ENCODE results near the gene DOCK3. TPM values are rescaled to one million over a fixed set of nuclear protein-coding genes. Genes with fewer than 3 reads are reported as not detected.

DOCK3 gene
- total RNA-seq, 2 donors from 2014 or later, result 7.7 to 8.5 TPM

GRCh38 chr3:50817756-50818529, 143.2 kb downstream of the DOCK3 start:
- H3K36me3 Mint-ChIP-seq (ENCODE audit: low read depth), result no peaks in the 10 kb centered on the region
- Histone ChIP-seq H3K36me3 (ENCODE audit: control insufficient read depth, insufficient read depth, low read length) (no peaks in the 10 kb centered on the region), H3K27ac (ENCODE audit: low read depth, low read length) (peak overlapping the region; percentile 27), H3K9me3 (ENCODE audit: control insufficient read depth, low read length) (peaks cover 9% of the 10 kb centered on the region), H3K4me3 (ENCODE audit: low read length) (no peak overlapping the region), H3K27me3 (ENCODE audit: control insufficient read depth, insufficient read depth, low read length, poor library complexity, severe bottlenecking) (no peaks in the 10 kb centered on the region), H3K4me1 (ENCODE audit: control insufficient read depth, insufficient read depth, low read length) (no peaks in the 10 kb centered on the region), H3K9ac (ENCODE audit: extremely low read depth, low read length, poor library complexity, severe bottlenecking) (no peak overlapping the region)
- no peak overlapping the region for H3K4me3 Mint-ChIP-seq
- peaks cover 26% of the 10 kb centered on the region for H3K4me1 Mint-ChIP-seq
- H3K27ac Mint-ChIP-seq, result peak overlapping the region; percentile 74
- H3K27me3 Mint-ChIP-seq (ENCODE audit: insufficient read depth), result no peaks in the 10 kb centered on the region
- peak; percentile 61 for DNase-seq
- 0 to 49% methylated on average over 1 to 3 of the region's 3 CpGs for WGBS, 2 experiments (ENCODE audit: insufficient coverage in 1 of 2, insufficient read length in 1 of 2)
- no peak for TF ChIP-seq CTCF (conservative IDR thresholded peaks at IDR 0.05)
- H3K9me3 Mint-ChIP-seq, result peaks cover 9% of the 10 kb centered on the region

DNA sequence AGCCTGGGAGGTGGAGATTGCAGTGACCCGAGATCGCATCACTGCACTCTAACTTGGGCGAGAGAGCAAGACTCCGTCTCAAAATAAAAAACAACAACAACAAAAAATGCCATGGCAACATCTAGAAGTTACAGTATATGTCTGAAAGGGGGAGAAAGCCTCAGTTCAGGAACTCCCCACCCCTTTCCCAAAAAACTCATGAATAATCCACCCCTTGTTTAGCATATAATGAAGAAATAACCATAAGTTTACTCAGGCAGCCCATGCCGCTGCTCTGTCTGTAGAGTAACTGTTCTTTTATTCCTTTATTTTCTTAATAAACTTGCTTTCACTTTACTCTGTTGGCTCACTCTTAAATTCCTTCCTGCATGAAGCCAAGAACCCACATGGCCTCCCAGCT, 145.2 kb downstream of the DOCK3 start:
- Histone ChIP-seq H3K9ac (ENCODE audit: extremely low read depth, low read length, poor library complexity, severe bottlenecking) (no peak overlapping the region), H3K27me3 (ENCODE audit: control insufficient read depth, insufficient read depth, low read length, poor library complexity, severe bottlenecking) (no peaks in the 10 kb centered on the region), H3K9me3 (ENCODE audit: control insufficient read depth, low read length) (peaks cover 19% of the 10 kb centered on the region), H3K36me3 (ENCODE audit: control insufficient read depth, insufficient read depth, low read length) (no peaks in the 10 kb centered on the region), H3K27ac (ENCODE audit: low read depth, low read length) (no peak overlapping the region), H3K4me3 (ENCODE audit: low read length) (no peak overlapping the region), H3K4me1 (ENCODE audit: control insufficient read depth, insufficient read depth, low read length) (no peaks in the 10 kb centered on the region)
- no peak for TF ChIP-seq CTCF (conservative IDR thresholded peaks at IDR 0.05)
- peaks cover 4% of the 10 kb centered on the region for H3K36me3 Mint-ChIP-seq (ENCODE audit: low read depth)
- peaks cover 17% of the 10 kb centered on the region for H3K9me3 Mint-ChIP-seq
- H3K27me3 Mint-ChIP-seq (ENCODE audit: insufficient read depth), result no peaks in the 10 kb centered on the region
- DNase-seq, result no peak
- no peak overlapping the region for H3K4me3 Mint-ChIP-seq
- peaks cover 26% of the 10 kb centered on the region for H3K4me1 Mint-ChIP-seq
- 99 to 100% methylated on average over 1 to 5 of the region's 5 CpGs for WGBS, 2 experiments (ENCODE audit: insufficient coverage in 1 of 2, insufficient read length in 1 of 2)
- H3K27ac Mint-ChIP-seq, result no peak overlapping the region

DNA sequence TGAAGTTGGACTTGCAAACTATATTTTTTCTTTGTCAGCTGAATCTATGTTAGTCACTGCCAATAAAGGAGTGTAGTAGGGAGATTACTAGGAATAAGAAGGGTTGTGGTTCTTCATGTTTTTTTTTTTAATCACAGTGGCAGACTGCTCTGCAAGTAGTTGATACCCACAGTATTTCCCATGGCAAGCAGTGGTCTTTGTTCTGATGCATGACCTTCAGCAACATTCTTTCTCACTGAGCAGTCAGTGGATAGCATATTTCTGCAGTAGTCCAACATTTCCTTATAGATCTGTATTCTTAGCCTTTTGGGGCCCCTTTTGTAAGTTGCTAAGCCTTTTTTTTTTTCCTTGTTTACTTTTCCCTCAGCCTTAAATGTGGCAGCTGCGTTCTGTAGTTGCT, 151.1 kb downstream of the DOCK3 start:
- Histone ChIP-seq H3K36me3 (ENCODE audit: control insufficient read depth, insufficient read depth, low read length) (no peaks in the 10 kb centered on the region), H3K9ac (ENCODE audit: extremely low read depth, low read length, poor library complexity, severe bottlenecking) (no peak overlapping the region), H3K27me3 (ENCODE audit: control insufficient read depth, insufficient read depth, low read length, poor library complexity, severe bottlenecking) (no peaks in the 10 kb centered on the region), H3K4me1 (ENCODE audit: control insufficient read depth, insufficient read depth, low read length) (no peaks in the 10 kb centered on the region), H3K4me3 (ENCODE audit: low read length) (no peak overlapping the region), H3K9me3 (ENCODE audit: control insufficient read depth, low read length) (peaks cover 10% of the 10 kb centered on the region), H3K27ac (ENCODE audit: low read depth, low read length) (no peak overlapping the region)
- Mint-ChIP-seq H3K4me1 (no peaks in the 10 kb centered on the region), H3K27ac (no peak overlapping the region), H3K36me3 (ENCODE audit: low read depth) (peaks cover 4% of the 10 kb centered on the region), H3K9me3 (peaks cover 10% of the 10 kb centered on the region), H3K27me3 (ENCODE audit: insufficient read depth) (no peaks in the 10 kb centered on the region), H3K4me3 (no peak overlapping the region)
- TF ChIP-seq CTCF (conservative IDR thresholded peaks at IDR 0.05), result no peak
- WGBS, 2 experiments (ENCODE audit: insufficient coverage in 1 of 2, insufficient read length in 1 of 2), result 86% methylated on average over 1 of the region's 1 CpG; no CpG with 5 or more reads in 1 of the 2 experiments
- no peak for DNase-seq
